ENCODE measurements around the gene AKNAD1. TPM values are rescaled to one million over a fixed set of nuclear protein-coding genes. Genes with fewer than 3 reads are reported as not detected.

Gene AKNAD1
- total RNA-seq, 4 donors from 2014 or later, result 0.27 to 2.5 (median 1.1) TPM

DNA sequence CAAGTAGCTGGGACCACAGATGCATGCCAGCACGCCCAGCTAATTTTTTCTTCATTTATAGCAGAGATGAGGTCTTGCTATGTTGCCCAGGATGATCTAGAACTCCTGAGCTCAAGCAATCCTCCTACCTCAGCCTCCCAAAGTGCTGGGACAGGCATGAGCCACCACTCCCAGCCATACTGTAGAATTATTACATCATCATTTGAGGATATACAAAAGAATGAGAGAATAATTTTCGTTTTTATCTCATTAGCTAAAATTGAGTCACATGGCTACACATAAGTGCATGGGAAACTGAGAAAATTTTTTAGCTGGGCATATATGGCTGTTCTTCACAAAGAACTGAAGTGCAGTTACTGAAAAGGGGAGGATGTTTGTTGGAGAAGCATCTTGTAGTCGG is 89.2 kb downstream of the AKNAD1 start:
- TF ChIP-seq EP300 (IDR thresholded peaks at IDR 0.05), result no peak
- no peak for TF ChIP-seq POLR2AphosphoS5 (IDR thresholded peaks at IDR 0.05)
- TF ChIP-seq POLR2A (IDR thresholded peaks at IDR 0.05), result no peak
- TF ChIP-seq, protein P1, sequence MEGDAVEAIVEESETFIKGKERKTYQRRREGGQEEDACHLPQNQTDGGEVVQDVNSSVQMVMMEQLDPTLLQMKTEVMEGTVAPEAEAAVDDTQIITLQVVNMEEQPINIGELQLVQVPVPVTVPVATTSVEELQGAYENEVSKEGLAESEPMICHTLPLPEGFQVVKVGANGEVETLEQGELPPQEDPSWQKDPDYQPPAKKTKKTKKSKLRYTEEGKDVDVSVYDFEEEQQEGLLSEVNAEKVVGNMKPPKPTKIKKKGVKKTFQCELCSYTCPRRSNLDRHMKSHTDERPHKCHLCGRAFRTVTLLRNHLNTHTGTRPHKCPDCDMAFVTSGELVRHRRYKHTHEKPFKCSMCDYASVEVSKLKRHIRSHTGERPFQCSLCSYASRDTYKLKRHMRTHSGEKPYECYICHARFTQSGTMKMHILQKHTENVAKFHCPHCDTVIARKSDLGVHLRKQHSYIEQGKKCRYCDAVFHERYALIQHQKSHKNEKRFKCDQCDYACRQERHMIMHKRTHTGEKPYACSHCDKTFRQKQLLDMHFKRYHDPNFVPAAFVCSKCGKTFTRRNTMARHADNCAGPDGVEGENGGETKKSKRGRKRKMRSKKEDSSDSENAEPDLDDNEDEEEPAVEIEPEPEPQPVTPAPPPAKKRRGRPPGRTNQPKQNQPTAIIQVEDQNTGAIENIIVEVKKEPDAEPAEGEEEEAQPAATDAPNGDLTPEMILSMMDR (IDR thresholded peaks at IDR 0.05), result no peak
- no peak for ATAC-seq
- Histone ChIP-seq H3K36me3 (peaks cover 2 to 70% of the 10 kb centered on the region in 2 donors), H3K27ac (no peak overlapping the region), H3K9me3 (no peaks in the 10 kb centered on the region), H3K4me1 (no peaks in the 10 kb centered on the region), H3K4me3 (no peak overlapping the region), H3K27me3 (no peaks in the 10 kb centered on the region)
- 73 to 92% methylated on average over 2 of the region's 3 CpGs for WGBS, 2 donors (ENCODE audit: low coverage in 1 of 2)

DNA sequence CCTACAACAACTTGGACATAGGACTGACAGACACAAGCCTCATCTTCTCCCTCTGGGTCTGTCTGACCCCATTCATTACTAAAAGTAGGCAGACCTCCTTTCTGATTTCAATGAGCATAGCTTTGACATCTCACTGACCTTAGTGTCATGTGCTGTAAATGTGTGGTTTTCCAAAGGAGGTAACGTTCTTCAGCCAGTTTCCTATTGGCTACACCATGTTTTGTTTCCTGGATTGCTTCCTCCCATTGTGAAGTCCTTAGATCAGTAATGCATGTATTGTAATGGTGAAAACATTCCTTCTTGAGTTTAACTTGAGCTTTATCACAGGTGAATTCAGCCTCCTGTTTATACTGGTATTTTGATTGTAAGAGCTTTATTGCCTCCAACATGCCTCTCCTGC is 89.8 kb downstream of the AKNAD1 start:
- H3K36me3 ChIP-seq, result peaks cover 0 to 73% of the 10 kb centered on the region in 2 donors
- WGBS, 2 donors (ENCODE audit: low coverage in 1 of 2), result 38 to 40% methylated on average over 1 of the region's 1 CpG
- TF ChIP-seq POLR2A (IDR thresholded peaks at IDR 0.05) (no peak), POLR2AphosphoS5 (IDR thresholded peaks at IDR 0.05) (no peak), EP300 (IDR thresholded peaks at IDR 0.05) (no peak)
- TF ChIP-seq, protein P1 (IDR thresholded peaks at IDR 0.05), result no peak

More for the DNA sequence above, 89.8 kb downstream of the AKNAD1 start:
- Histone ChIP-seq H3K27me3 (no peaks in the 10 kb centered on the region), H3K4me1 (no peaks in the 10 kb centered on the region), H3K9me3 (no peaks in the 10 kb centered on the region), H3K4me3 (no peak overlapping the region), H3K27ac (no peak overlapping the region)
- ATAC-seq, result no peak

Other genes starting within 250 kb of the AKNAD1 start
- 1 to 10 TPM; 2.5 to 3.6 (median 2.9) TPM for gene HENMT1, start 196.0 kb downstream of the AKNAD1 start, total RNA-seq
- gene PRPF38B, start 164.8 kb downstream of the AKNAD1 start, total RNA-seq, result 10 to 100 TPM; 15.2 to 37.0 (median 24.5) TPM
- not detected for gene FNDC7, start 144.2 kb downstream of the AKNAD1 start, total RNA-seq
- 100 to 1,000 TPM in 1 of 4 donors, 10 to 100 TPM in 3; 55.8 to 154 (median 79.9) TPM for gene STXBP3, start 110.4 kb downstream of the AKNAD1 start, total RNA-seq
- 100 to 1,000 TPM in 1 of 4 donors, 10 to 100 TPM in 3; 39.4 to 106 (median 99.2) TPM for gene GPSM2, start 19.9 kb upstream of the AKNAD1 start, total RNA-seq
- gene CLCC1, start 106.4 kb upstream of the AKNAD1 start, total RNA-seq, result 10 to 100 TPM; 27.4 to 41.2 (median 29.9) TPM
- gene WDR47, start 185.0 kb upstream of the AKNAD1 start, total RNA-seq, result 10 to 100 TPM; 19.7 to 31.3 (median 25.1) TPM
- gene TAF13, start 218.9 kb upstream of the AKNAD1 start, total RNA-seq, result 10 to 100 TPM; 54.8 to 73.1 (median 59.1) TPM
- gene TMEM167B, start 233.7 kb upstream of the AKNAD1 start, total RNA-seq, result 10 to 100 TPM; 29.3 to 42.3 (median 31.7) TPM